Left cardiac atrium (tissue), 4 donors: ENCODE measurements around the gene ADORA3. TPM values are rescaled to one million over a fixed set of nuclear protein-coding genes. Genes with fewer than 3 reads are reported as not detected.

ENCODE experiments used
- ATAC-seq, 2 donors: fragments of 200-7000 bp; cut with Tn5 transposase; one replicate each; pipeline ENCODE4 v1.9.1; 2020; ENCODE audit warnings: mild to moderate bottlenecking in 2 of 2, moderate library complexity in 2 of 2
- DNase-seq: peaks from one replicate; pipeline ENCODE4 v3.0.0-alpha.2; 2020
- intact Hi-C, 2 donors: fragments of 100-400 bp; cut with DNase I; formaldehyde crosslinking; loops; one replicate each; pipeline versions ENCODE4 v1.14.1 to v1.15.1; 2022 to 2023
- total RNA-seq, 2 donors: library from RNA; stranded (reverse); fragmentation: NEBNext Ultra II Directional; extraction: Animal tissue kit (Norgen Biotek cat#: 25700); gene quantifications; one replicate each; pipeline ENCODE4 v1.2.1, GENCODE V29; 2021
- donor health status: DM: no; HTN: yes; CAD: no.
- donor health status: DM: no; HTN: yes; CAD: no; lungs with severe emphysema.
- donor health status: DM: yes; HTN: yes; CAD: no.
- donor health status: Dilated cardiomyopathy.

The ADORA3 gene
- total RNA-seq, 2 donors from 2014 or later, result 5.5 to 6.6 TPM

DNA sequence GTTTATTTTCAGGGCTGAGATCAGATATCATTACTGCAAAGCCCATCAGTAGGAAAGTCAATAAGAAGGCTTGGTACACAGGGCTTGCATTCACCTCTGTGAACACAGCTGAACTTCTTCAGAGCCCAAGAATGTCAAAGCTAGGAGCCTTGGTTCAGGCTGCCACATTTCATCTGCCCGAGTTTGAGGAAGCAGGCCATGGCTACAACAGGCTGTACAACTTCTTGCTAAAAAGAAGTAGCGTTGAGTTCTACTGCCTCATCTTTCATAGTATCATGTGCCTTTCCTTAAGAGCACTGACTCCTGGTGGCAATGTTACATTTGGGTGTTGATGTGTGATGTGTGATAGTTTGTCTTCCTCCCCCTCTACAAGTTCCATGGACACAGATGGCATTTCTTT, 19.6 kb downstream of the ADORA3 start:
- intact Hi-C loops, result loop anchor here (2.0 to 10.0 kb wide), 3 partner anchors 173 to 271 kb away; partner anchors contain the start of gene DDX20 (in 1 of the 2)
- ATAC-seq, result no peak

DNA sequence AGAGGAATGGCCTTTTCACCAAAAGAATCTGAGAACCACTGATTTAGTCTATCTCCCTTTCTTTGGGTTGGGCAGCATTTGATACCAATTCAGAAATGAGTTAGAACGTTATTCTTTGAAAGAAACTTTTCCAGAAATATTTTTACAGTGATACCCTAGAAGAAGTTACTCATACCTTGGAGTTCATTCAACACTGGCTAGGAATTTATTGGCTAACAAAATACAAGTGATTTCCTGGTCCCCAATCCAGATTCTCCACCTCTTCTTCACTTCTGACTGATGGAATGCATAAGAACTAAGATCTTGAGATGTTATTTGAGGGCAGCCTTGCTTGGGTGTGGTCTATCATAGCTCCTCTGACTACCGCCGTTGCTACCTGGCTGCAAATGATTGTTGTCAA, 20.3 kb downstream of the ADORA3 start:
- DNase-seq, result no peak
- intact Hi-C loops, result loop anchor here (2.0 to 10.0 kb wide), 3 partner anchors 174 to 272 kb away; partner anchors contain the start of gene DDX20 (in 1 of the 2)

More for the DNA sequence above, 19.6 kb downstream of the ADORA3 start:
- no peak for DNase-seq

GRCh38 chr1:111481387-111482221, 21.8 kb downstream of the ADORA3 start:
- intact Hi-C loops, result loop anchor here (2.0 to 10.0 kb wide), 4 partner anchors 175 to 287 kb away; partner anchors contain the start of gene DDX20 (in 1 of the 2)
- DNase-seq (peak; percentile 74), ATAC-seq (peak; percentile 94 to 97)

More for the DNA sequence above, 20.3 kb downstream of the ADORA3 start:
- ATAC-seq, result no peak

DNA sequence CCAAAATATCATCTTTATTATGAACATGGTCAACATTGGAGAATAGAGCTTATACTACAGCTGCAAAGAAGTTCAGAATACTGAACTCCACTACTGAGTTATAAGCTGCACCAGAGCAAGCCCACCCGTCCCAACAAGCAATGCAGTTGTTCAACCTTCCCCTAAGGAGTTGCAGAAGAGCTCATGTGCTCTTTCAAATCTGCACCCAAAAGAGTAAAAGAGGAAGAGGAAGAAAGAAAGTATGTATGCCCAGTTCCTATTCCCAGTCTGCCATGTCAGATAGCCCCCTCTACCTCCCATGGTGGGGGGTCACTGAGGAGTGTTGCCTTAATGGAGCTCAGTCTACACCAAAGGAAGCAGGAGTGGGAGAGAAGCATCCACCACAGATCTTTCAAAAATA, 22.8 kb downstream of the ADORA3 start:
- ATAC-seq (no peak), DNase-seq (no peak)
- intact Hi-C loops, result loop anchor here (2.0 to 10.0 kb wide), 3 partner anchors 272 to 288 kb away; partner anchors contain the start of gene DDX20 (in 1 of the 2)

DNA sequence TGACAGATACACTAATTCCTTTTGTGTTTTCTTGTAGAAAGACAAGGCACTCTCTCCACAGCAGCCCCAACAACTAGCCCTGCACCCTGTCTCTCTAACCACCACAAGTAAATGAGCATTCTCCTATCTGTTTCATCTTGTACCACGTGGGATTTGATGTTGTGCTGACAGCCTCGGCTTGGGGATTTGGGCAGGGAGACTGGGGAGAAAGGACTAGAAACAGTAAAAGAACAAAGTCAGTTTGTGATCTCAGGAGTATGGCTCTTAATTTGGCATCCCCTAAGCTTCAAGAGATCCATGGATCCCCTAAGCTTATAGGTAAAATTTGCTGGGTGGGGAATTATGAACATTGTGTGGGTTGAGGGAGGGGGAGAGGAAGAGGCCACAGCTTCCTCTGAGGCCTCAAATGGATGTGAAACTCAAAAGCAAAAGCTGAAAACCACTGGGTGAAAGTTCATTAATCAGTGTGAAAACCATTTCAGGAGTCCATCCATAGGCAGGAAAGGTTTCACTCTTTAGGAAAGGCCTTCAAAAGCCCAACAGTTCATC, 26.6 kb downstream of the ADORA3 start:
- peak in 1 of 2 donors; percentile 38 for ATAC-seq
- DNase-seq, result no peak
- intact Hi-C loops, result no loop called here

DNA sequence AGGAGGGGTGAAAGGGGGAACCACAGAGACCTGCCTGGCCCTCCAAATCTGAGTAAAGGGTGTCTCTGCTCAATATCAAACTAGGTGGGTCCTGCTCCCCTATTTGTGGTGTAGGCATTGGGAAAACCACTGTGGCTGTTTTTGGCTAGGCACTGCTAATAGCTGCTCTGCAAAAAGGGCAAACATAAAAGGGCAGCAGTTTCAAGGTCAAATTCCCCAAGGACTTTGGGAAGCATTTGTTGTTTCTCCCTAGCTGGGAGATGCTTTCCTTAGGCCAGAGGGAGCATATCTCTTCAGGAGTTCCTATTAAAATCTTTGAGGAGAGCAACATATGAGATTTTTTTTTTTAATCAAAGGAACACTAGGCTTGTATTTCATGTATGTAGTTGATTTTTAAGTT, 27.2 kb downstream of the ADORA3 start:
- intact Hi-C loops, result no loop called here
- ATAC-seq, result no peak
- DNase-seq, result no peak

GRCh38 chr1:111475701-111476100, 27.7 kb downstream of the ADORA3 start:
- ATAC-seq (no peak), DNase-seq (no peak)
- intact Hi-C loops, result no loop called here

DNA sequence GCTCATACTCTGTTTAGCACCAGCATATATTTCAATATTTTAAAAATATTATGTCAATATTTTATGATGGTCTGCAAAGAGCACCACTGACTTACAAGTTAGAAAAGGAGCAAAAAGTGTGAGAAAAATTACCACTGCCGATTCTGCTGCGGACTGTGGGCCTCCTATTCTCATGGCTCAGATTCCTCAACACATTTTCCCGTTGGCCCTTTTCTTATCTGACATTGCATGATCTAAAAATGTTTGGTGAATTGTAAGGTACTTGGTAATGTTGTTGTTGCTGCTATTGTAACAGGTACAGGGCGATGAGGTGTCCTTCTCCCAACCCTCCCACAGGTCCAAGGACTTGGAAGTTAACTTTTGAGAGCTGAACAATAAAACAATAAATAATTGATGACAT, 28.9 kb downstream of the ADORA3 start:
- intact Hi-C loops, result no loop called here
- DNase-seq, result no peak
- ATAC-seq, result peak in 1 of 2 donors; percentile 32

DNA sequence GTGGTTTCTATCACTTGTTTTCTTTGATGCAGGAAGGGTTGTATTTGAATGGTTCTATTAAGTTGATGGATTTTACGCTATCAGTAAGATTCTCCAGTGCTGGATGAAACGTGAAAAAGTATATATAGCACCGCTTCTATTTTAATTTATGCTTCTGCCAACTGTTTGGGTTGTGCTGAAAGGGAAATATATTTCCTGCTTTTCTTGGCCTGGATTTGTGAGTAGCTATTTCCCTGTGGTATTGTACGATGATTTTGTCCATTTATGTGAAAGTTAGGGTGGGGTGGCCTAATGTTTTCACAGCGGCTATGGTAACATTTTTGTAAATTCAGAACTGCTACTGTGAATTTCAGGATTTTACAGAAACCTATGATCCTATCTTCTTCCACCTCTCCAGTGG, 29.3 kb downstream of the ADORA3 start:
- intact Hi-C loops, result no loop called here
- DNase-seq (no peak), ATAC-seq (no peak)

- ATAC-seq (no peak), DNase-seq (no peak)
- intact Hi-C loops, result no loop called here
Measured at GRCh38 chr1:111471538-111471937, 31.9 kb downstream of the ADORA3 start.

DNA sequence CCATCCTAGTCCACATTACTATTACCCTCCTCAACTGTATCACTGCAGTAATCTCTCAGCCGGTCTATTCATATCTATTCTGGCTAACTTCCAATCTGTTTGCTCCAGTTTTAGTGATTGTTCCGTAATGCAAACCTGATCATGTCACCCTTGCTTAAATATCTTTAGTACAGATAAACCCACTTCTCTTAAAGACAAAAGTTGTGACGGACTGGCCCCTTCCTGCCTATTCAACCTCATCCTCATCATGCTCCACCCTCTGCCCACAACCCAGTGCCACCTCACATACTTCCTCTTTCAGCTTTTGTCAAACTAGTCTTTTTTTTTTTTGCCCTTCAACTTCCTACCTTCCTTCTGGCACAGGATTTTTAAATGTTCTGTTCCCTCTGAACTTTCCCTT, 32.4 kb downstream of the ADORA3 start:
- intact Hi-C loops, result no loop called here
- ATAC-seq (peak; percentile 69 to 74), DNase-seq (no peak)

- intact Hi-C loops, result no loop called here
- DNase-seq, result no peak
- ATAC-seq, result no peak
Measured at GRCh38 chr1:111470596-111470995, 32.8 kb downstream of the ADORA3 start.

GRCh38 chr1:111469539-111469938, 33.9 kb downstream of the ADORA3 start:
- intact Hi-C loops, result no loop called here
- ATAC-seq (no peak), DNase-seq (no peak)

- no peak for ATAC-seq
Measured at GRCh38 chr1:111468717-111469100, 34.7 kb downstream of the ADORA3 start.

GRCh38 chr1:111467865-111468716, 35.3 kb downstream of the ADORA3 start:
- no peak for ATAC-seq

More at GRCh38 chr1:111468717-111469100, 34.7 kb downstream of the ADORA3 start:
- intact Hi-C loops, result no loop called here
- DNase-seq, result no peak

GRCh38 chr1:111466480-111466879, 37.0 kb downstream of the ADORA3 start:
- intact Hi-C loops, result no loop called here
- ATAC-seq, result no peak
- no peak for DNase-seq

More at GRCh38 chr1:111467865-111468716, 35.3 kb downstream of the ADORA3 start:
- intact Hi-C loops, result no loop called here
- DNase-seq, result no peak

- DNase-seq (no peak), ATAC-seq (no peak)
- intact Hi-C loops, result no loop called here
Measured at GRCh38 chr1:111465754-111466153, 37.7 kb downstream of the ADORA3 start.

- DNase-seq, result no peak
- ATAC-seq, result peak in 1 of 2 donors; percentile 41
- intact Hi-C loops, result no loop called here
Measured at GRCh38 chr1:111463029-111463683, 40.3 kb downstream of the ADORA3 start.
